A549 (cell line): Measurements from ENCODE around the gene HDHD3. TPM values are rescaled to one million over a fixed set of nuclear protein-coding genes. Genes with fewer than 3 reads are reported as not detected.

Source experiments
- ATAC-seq, 2 experiments: fragments of 200-7000 bp in 1 of 2; fragments of >200 bp in 1 of 2; cut with Nextera tagmentation in 1 of 2; cut with Tn5 transposase in 1 of 2; 3 replicates each; pipeline versions ENCODE4 v1.8.0 to v1.9.1; 2018 to 2020; ENCODE audit warnings: mild to moderate bottlenecking in 1 of 2, moderate library complexity in 1 of 2
- CTCF ChIA-PET: fragments of 300-600 bp; sonication (Branson Sonifier 250); formaldehyde crosslinking; extraction: SDS; loops from one replicate; lab custom pipeline; 2021; ENCODE audit warnings: antibody characterized with exemption, inconsistent platforms; lab: Yijun Ruan, JAX
- POLR2A ChIA-PET: fragments of 350-600 bp; formaldehyde crosslinking; extraction: SDS; loops from one replicate; lab custom pipeline; 2021; ENCODE audit warnings: antibody characterized with exemption, inconsistent platforms; lab: Yijun Ruan, JAX
- DNase-seq, 2 experiments: peaks; one replicate each; pipeline versions ENCODE4 v3.0.0 to v3.0.0-alpha.2; 2011 to 2016; ENCODE audit warnings: low read depth in 1 of 2, low spot score in 1 of 2
- FAIRE-seq: peaks from 2 replicates; lab custom pipeline; 2011; peaks lifted over from hg19 to GRCh38; lab: Jason Lieb, UNC
- H3K27ac ChIP-seq, 2 experiments: fragments of >200 bp; sonication (Bioruptor Twin); formaldehyde crosslinking; 3 replicates each; pipeline ENCODE4 v1.5.1; 2016 to 2017
- H3K4me1 ChIP-seq: fragments of >200 bp; sonication (Bioruptor Twin); formaldehyde crosslinking; 3 replicates; pipeline ENCODE4 v1.6.1; 2016
- H3K4me2 ChIP-seq: fragments of >200 bp; sonication (Bioruptor Twin); formaldehyde crosslinking; 3 replicates; pipeline ENCODE4 v1.6.1; 2016
- H3K4me3 ChIP-seq: fragments of >200 bp; sonication (Bioruptor Twin); formaldehyde crosslinking; 3 replicates; pipeline ENCODE4 v1.5.1; 2016
- H3K9me3 ChIP-seq: fragments of >200 bp; sonication (Bioruptor Twin); formaldehyde crosslinking; 3 replicates; pipeline ENCODE4 v1.6.1; 2016
- BCL3 ChIP-seq: fragments of >200 bp; sonication (Bioruptor Twin); formaldehyde crosslinking; IDR thresholded peaks from 3 replicates; pipeline ENCODE4 v1.6.1; 2016
- CBX8 ChIP-seq: fragments of 200-600 bp; sonication (generic); IDR thresholded peaks from 2 replicates; pipeline ENCODE4 v1.6.1; 2016
- EHF ChIP-seq: fragments of 250-450 bp; sonication (Bioruptor Pico); IDR thresholded peaks from 2 replicates; pipeline ENCODE4 v1.5.0; 2020; ENCODE audit warnings: mild to moderate bottlenecking
- FOSL2 ChIP-seq, 2 experiments: fragments of 450-650 bp in 1 of 2; fragments of >200 bp in 1 of 2; sonication (Bioruptor Twin) in 1 of 2; formaldehyde crosslinking; IDR thresholded peaks; 2 replicates each; pipeline versions ENCODE4 v1.5.0 to v1.6.1; 2016 to 2020; ENCODE audit warnings: mild to moderate bottlenecking in 1 of 2, moderate library complexity in 1 of 2
- GATA3 ChIP-seq: IDR thresholded peaks from 2 replicates; pipeline ENCODE4 v1.6.1; 2012; ENCODE audit warnings: borderline replicate concordance
- HOXB5 ChIP-seq: fragments of 250-450 bp; sonication (Bioruptor Pico); IDR thresholded peaks from 2 replicates; pipeline ENCODE4 v1.5.0; 2020; ENCODE audit warnings: mild to moderate bottlenecking, moderate library complexity
- JUN ChIP-seq, 2 experiments: fragments of >200 bp; sonication (Bioruptor Twin); formaldehyde crosslinking; IDR thresholded peaks; 2 replicates in 1 of 2; 3 replicates in 1 of 2; pipeline ENCODE4 v1.6.1; 2016 to 2017
- MAFK ChIP-seq: fragments of 450-650 bp; IDR thresholded peaks from 2 replicates; pipeline ENCODE4 v1.6.1; 2014; ENCODE audit not compliant: partially characterized antibody
- MAZ ChIP-seq: fragments of 150-350 bp; IDR thresholded peaks from 2 replicates; pipeline ENCODE4 v1.6.1; 2014; ENCODE audit warnings: antibody characterized with exemption, low read depth, low read length, borderline replicate concordance
- POLR2A ChIP-seq: IDR thresholded peaks from 2 replicates; pipeline ENCODE4 v1.6.1; 2012; ENCODE audit warnings: mild to moderate bottlenecking, low read length
- RAD21 ChIP-seq, 2 experiments: fragments of >200 bp in 1 of 2; sonication (Bioruptor Twin) in 1 of 2; formaldehyde crosslinking in 1 of 2; IDR thresholded peaks in 1 of 2; conservative IDR thresholded peaks in 1 of 2; 2 replicates in 1 of 2; 3 replicates in 1 of 2; pipeline ENCODE4 v1.6.1; 2012 to 2018; ENCODE audit warnings: inconsistent platforms in 1 of 2
- ZFP36 ChIP-seq: fragments of 450-650 bp; IDR thresholded peaks from 2 replicates; pipeline ENCODE4 v1.6.1; 2014; ENCODE audit warnings: borderline replicate concordance; ENCODE audit not compliant: partially characterized antibody
- ZNF302 ChIP-seq: fragments of 250-450 bp; sonication (Bioruptor Pico); IDR thresholded peaks from 2 replicates; pipeline ENCODE4 v1.9.0; 2021; ENCODE audit warnings: inconsistent platforms, mild to moderate bottlenecking, moderate library complexity
- WGBS: methylation state at CpG from one replicate; pipeline ENCODE4 v1.1.6; 2017; ENCODE audit errors: missing lambda C conversion rate; 5-methylcytosine and 5-hydroxymethylcytosine counted together
- polyA plus RNA-seq, 4 experiments: library from polyadenylated mRNA; depleted of rRNA in 3 of 4; stranded (reverse); fragments of >200 nt; fragmentation: RNase III in 1 of 4; extraction: RNeasy Plus Mini Kit Qiagen cat#74134 plus additional on column Dnase treatment in 1 of 4; gene quantifications; 2 replicates in 3 of 4; 3 replicates in 1 of 4; pipeline ENCODE4 v1.2.3, GENCODE V29; 2011 to 2017
- TF ChIP-seq, protein P1 (sequence below): fragments of 450-650 bp; IDR thresholded peaks from 2 replicates; pipeline ENCODE4 v1.6.1; 2014; ENCODE audit warnings: antibody characterized with exemption
- TF ChIP-seq, protein P2 (sequence below): fragments of 200-600 bp; sonication (generic); IDR thresholded peaks from 2 replicates; pipeline ENCODE4 v1.6.1; 2016; ENCODE audit warnings: antibody characterized with exemption, mild to moderate bottlenecking, moderate library complexity
- TF ChIP-seq, protein P3 (sequence below): fragments of >200 bp; sonication (Bioruptor Twin); formaldehyde crosslinking; IDR thresholded peaks from 3 replicates; pipeline ENCODE4 v1.5.1; 2016
- TF ChIP-seq, protein P4 (sequence below): fragments of >200 bp; sonication (Bioruptor Twin); formaldehyde crosslinking; IDR thresholded peaks from 2 replicates; pipeline ENCODE4 v1.6.1; 2016

HDHD3 gene
- polyA plus RNA-seq, 2 of the 4 experiments (the other 2 are of a cell fraction), result 17.5 to 22.6 TPM

GRCh38 chr9:113391917-113392316 is 15.1 kb upstream of the HDHD3 start:
- ATAC-seq, result no peak
- H3K9me3 ChIP-seq, result no peaks in the 10 kb centered on the region
- no peak for DNase-seq
- WGBS, result 95% methylated on average over 7 of the region's 7 CpGs
- TF ChIP-seq GATA3, result no peak
- no peak for TF ChIP-seq ZFP36
- TF ChIP-seq FOSL2 (IDR thresholded peaks at IDR 0.05), result no peak
- no peak for TF ChIP-seq FOSL2 (CRISPR knock-in tag; IDR thresholded peaks at IDR 0.05)
- TF ChIP-seq POLR2A, result no peak
- TF ChIP-seq, protein P1, sequence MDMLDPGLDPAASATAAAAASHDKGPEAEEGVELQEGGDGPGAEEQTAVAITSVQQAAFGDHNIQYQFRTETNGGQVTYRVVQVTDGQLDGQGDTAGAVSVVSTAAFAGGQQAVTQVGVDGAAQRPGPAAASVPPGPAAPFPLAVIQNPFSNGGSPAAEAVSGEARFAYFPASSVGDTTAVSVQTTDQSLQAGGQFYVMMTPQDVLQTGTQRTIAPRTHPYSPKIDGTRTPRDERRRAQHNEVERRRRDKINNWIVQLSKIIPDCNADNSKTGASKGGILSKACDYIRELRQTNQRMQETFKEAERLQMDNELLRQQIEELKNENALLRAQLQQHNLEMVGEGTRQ, result no peak
- no peak for TF ChIP-seq RAD21 (conservative IDR thresholded peaks at IDR 0.05 in 1 of 2, IDR thresholded peaks at IDR 0.05 in 1 of 2)
- TF ChIP-seq, protein P2, sequence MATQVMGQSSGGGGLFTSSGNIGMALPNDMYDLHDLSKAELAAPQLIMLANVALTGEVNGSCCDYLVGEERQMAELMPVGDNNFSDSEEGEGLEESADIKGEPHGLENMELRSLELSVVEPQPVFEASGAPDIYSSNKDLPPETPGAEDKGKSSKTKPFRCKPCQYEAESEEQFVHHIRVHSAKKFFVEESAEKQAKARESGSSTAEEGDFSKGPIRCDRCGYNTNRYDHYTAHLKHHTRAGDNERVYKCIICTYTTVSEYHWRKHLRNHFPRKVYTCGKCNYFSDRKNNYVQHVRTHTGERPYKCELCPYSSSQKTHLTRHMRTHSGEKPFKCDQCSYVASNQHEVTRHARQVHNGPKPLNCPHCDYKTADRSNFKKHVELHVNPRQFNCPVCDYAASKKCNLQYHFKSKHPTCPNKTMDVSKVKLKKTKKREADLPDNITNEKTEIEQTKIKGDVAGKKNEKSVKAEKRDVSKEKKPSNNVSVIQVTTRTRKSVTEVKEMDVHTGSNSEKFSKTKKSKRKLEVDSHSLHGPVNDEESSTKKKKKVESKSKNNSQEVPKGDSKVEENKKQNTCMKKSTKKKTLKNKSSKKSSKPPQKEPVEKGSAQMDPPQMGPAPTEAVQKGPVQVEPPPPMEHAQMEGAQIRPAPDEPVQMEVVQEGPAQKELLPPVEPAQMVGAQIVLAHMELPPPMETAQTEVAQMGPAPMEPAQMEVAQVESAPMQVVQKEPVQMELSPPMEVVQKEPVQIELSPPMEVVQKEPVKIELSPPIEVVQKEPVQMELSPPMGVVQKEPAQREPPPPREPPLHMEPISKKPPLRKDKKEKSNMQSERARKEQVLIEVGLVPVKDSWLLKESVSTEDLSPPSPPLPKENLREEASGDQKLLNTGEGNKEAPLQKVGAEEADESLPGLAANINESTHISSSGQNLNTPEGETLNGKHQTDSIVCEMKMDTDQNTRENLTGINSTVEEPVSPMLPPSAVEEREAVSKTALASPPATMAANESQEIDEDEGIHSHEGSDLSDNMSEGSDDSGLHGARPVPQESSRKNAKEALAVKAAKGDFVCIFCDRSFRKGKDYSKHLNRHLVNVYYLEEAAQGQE, result no peak
- TF ChIP-seq JUN (IDR thresholded peaks at IDR 0.05), result no peak
- no peak for TF ChIP-seq HOXB5
- TF ChIP-seq, protein P3, sequence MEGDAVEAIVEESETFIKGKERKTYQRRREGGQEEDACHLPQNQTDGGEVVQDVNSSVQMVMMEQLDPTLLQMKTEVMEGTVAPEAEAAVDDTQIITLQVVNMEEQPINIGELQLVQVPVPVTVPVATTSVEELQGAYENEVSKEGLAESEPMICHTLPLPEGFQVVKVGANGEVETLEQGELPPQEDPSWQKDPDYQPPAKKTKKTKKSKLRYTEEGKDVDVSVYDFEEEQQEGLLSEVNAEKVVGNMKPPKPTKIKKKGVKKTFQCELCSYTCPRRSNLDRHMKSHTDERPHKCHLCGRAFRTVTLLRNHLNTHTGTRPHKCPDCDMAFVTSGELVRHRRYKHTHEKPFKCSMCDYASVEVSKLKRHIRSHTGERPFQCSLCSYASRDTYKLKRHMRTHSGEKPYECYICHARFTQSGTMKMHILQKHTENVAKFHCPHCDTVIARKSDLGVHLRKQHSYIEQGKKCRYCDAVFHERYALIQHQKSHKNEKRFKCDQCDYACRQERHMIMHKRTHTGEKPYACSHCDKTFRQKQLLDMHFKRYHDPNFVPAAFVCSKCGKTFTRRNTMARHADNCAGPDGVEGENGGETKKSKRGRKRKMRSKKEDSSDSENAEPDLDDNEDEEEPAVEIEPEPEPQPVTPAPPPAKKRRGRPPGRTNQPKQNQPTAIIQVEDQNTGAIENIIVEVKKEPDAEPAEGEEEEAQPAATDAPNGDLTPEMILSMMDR, result no peak
- no peak for TF ChIP-seq EHF (CRISPR knock-in tag)
- no peak for TF ChIP-seq ZNF302 (CRISPR knock-in tag)
- TF ChIP-seq BCL3, result no peak
- no peak overlapping the region for H3K4me3 ChIP-seq
- CTCF ChIA-PET, result interaction anchor here (0.9 to 8.2 kb wide), 6 partner anchors 10 to 265 kb away, joined by 3 to 51 read pairs (median 3); partner anchors contain the start of gene ALAD
- H3K27ac ChIP-seq, result no peak overlapping the region
- no peak overlapping the region for H3K4me2 ChIP-seq
- H3K4me1 ChIP-seq, result 0 out of 3 replicates have a peak, but pooled peaks cover 4% of the 10 kb centered on the region
- no peak for FAIRE-seq
- POLR2A ChIA-PET, result no interaction called here

GRCh38 chr9:113390192-113390960 is 13.6 kb upstream of the HDHD3 start:
- no peak for DNase-seq
- 93% methylated on average over 17 of the region's 17 CpGs for WGBS
- Histone ChIP-seq H3K4me3 (no peak overlapping the region), H3K4me2 (no peak overlapping the region), H3K4me1 (0 out of 3 replicates have a peak, but pooled peaks cover 4% of the 10 kb centered on the region), H3K9me3 (no peaks in the 10 kb centered on the region), H3K27ac (no peak overlapping the region)
- ATAC-seq, result no peak
- TF ChIP-seq MAFK, result no peak
- TF ChIP-seq CBX8, result no peak
- TF ChIP-seq MAZ, result no peak
- TF ChIP-seq, protein P4, sequence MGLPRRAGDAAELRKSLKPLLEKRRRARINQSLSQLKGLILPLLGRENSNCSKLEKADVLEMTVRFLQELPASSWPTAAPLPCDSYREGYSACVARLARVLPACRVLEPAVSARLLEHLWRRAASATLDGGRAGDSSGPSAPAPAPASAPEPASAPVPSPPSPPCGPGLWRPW, result no peak
- ChIA-PET POLR2A (interaction anchor here (1.4 kb wide), 1 partner anchor 14 kb away, joined by 3 read pairs; the partner anchor contains the start of gene HDHD3), CTCF (interaction anchor here (2.8 to 8.2 kb wide), 2 partner anchors 12 to 15 kb away, joined by 9 to 51 read pairs; partner anchors contain the start of gene ALAD)
- FAIRE-seq, result no peak
